Measurements from ENCODE around the gene BRCA1. TPM values are rescaled to one million over a fixed set of nuclear protein-coding genes. Genes with fewer than 3 reads are reported as not detected.

The BRCA1 gene
- total RNA-seq, 1 donor from 2014 or later = 3.4 TPM

GRCh38 chr17:43026595-43026994 lies 98.6 kb downstream of the BRCA1 start:
- FAIRE-seq (no peak), DNase-seq (ENCODE audit: low read depth) (no peak)
- Histone ChIP-seq H3K27me3 (ENCODE audit: control insufficient read depth, insufficient read depth, low read length) (no peaks in the 10 kb centered on the region), H3K36me3 (ENCODE audit: control insufficient read depth, insufficient read depth, low read length) (no peaks in the 10 kb centered on the region), H3K4me3 (ENCODE audit: low read depth, low read length) (no peak overlapping the region)
- TF ChIP-seq CTCF (IDR thresholded peaks at IDR 0.05; ENCODE audit: insufficient read depth, low read length, severe bottlenecking) = no peak

- FAIRE-seq = no peak
- no peak for TF ChIP-seq CTCF (IDR thresholded peaks at IDR 0.05; ENCODE audit: insufficient read depth, low read length, severe bottlenecking)
- no peaks in the 10 kb centered on the region for H3K27me3 ChIP-seq (ENCODE audit: control insufficient read depth, insufficient read depth, low read length)
- no peak overlapping the region for H3K4me3 ChIP-seq (ENCODE audit: low read depth, low read length)
- DNase-seq (ENCODE audit: low read depth) = no peak
- no peaks in the 10 kb centered on the region for H3K36me3 ChIP-seq (ENCODE audit: control insufficient read depth, insufficient read depth, low read length)
Observed at GRCh38 chr17:43025766-43026537, 99.2 kb downstream of the BRCA1 start.

- H3K4me3 ChIP-seq (ENCODE audit: low read depth, low read length) = peak overlapping the region; percentile 19
- no peaks in the 10 kb centered on the region for H3K27me3 ChIP-seq (ENCODE audit: control insufficient read depth, insufficient read depth, low read length)
- no peaks in the 10 kb centered on the region for H3K36me3 ChIP-seq (ENCODE audit: control insufficient read depth, insufficient read depth, low read length)
- FAIRE-seq (no peak), DNase-seq (ENCODE audit: low read depth) (no peak)
- TF ChIP-seq CTCF (IDR thresholded peaks at IDR 0.05; ENCODE audit: insufficient read depth, low read length, severe bottlenecking) = no peak
Observed at GRCh38 chr17:43025290-43025657, 99.9 kb downstream of the BRCA1 start.

GRCh38 chr17:43024407-43025289 lies 100.5 kb downstream of the BRCA1 start, which contains the start of gene RND2:
TSS of gene RND2 (plus strand) at chr17:43025231. CDS start at chr17:43025348, 117 bp downstream.
- TF ChIP-seq CTCF (IDR thresholded peaks at IDR 0.05; ENCODE audit: insufficient read depth, low read length, severe bottlenecking) = peak; percentile 77
- no peak for FAIRE-seq

GRCh38 chr17:43021741-43022512 lies 103.2 kb downstream of the BRCA1 start, which contains the start of gene VAT1:
TSS of gene VAT1 (minus strand) at chr17:43022385. CDS start at chr17:43022322, 63 bp downstream.
- FAIRE-seq = no peak
- H3K4me3 ChIP-seq (ENCODE audit: low read depth, low read length) = peak within 1 kb of the TSS; percentile 84
- H3K36me3 ChIP-seq (ENCODE audit: control insufficient read depth, insufficient read depth, low read length) = peaks cover 7% of the 10 kb centered on the region
- TF ChIP-seq CTCF (IDR thresholded peaks at IDR 0.05; ENCODE audit: insufficient read depth, low read length, severe bottlenecking) = no peak
- DNase-seq (ENCODE audit: low read depth) = peak; percentile 60
- no peaks in the 10 kb centered on the region for H3K27me3 ChIP-seq (ENCODE audit: control insufficient read depth, insufficient read depth, low read length)

More at GRCh38 chr17:43024407-43025289, 100.5 kb downstream of the BRCA1 start, which contains the start of gene RND2:
- Histone ChIP-seq H3K4me3 (ENCODE audit: low read depth, low read length) (peak within 1 kb of the TSS; percentile 49), H3K36me3 (ENCODE audit: control insufficient read depth, insufficient read depth, low read length) (no peaks in the 10 kb centered on the region), H3K27me3 (ENCODE audit: control insufficient read depth, insufficient read depth, low read length) (no peaks in the 10 kb centered on the region)
- DNase-seq (ENCODE audit: low read depth) = peak; percentile 80

Measured in bronchial epithelial cell (primary cell).